Glutamatergic neuron (in vitro differentiated cells): ENCODE data around the gene TRIO. TPM values are rescaled to one million over a fixed set of nuclear protein-coding genes. Genes with fewer than 3 reads are reported as not detected.

Source experiments
- DNase-seq: peaks from one replicate; pipeline ENCODE4 v3.0.0; 2022
- H3K27ac Mint-ChIP-seq: one replicate; pipeline ENCODE4 v1.8.0; 2020; ENCODE audit warnings: mild to moderate bottlenecking, mixed read lengths, inconsistent platforms; ENCODE audit not compliant: unreplicated experiment
- H3K27me3 Mint-ChIP-seq: one replicate; pipeline ENCODE4 v1.8.0; 2020; ENCODE audit warnings: mild to moderate bottlenecking, moderate library complexity, mixed read lengths, inconsistent platforms; ENCODE audit not compliant: unreplicated experiment
- H3K36me3 Mint-ChIP-seq: one replicate; pipeline ENCODE4 v1.8.0; 2020; ENCODE audit warnings: mild to moderate bottlenecking, mixed read lengths, inconsistent platforms; ENCODE audit not compliant: unreplicated experiment
- H3K4me1 Mint-ChIP-seq: one replicate; pipeline ENCODE4 v1.8.0; 2020; ENCODE audit warnings: mild to moderate bottlenecking, low read depth, mixed read lengths, inconsistent platforms; ENCODE audit not compliant: unreplicated experiment
- H3K4me3 Mint-ChIP-seq: one replicate; pipeline ENCODE4 v1.8.0; 2020; ENCODE audit warnings: mild to moderate bottlenecking, mixed read lengths, inconsistent platforms; ENCODE audit not compliant: unreplicated experiment
- H3K9me3 Mint-ChIP-seq: one replicate; pipeline ENCODE4 v1.8.0; 2020; ENCODE audit warnings: mild to moderate bottlenecking, moderate library complexity, mixed read lengths, inconsistent platforms; ENCODE audit not compliant: unreplicated experiment
- total RNA-seq: library from RNA; stranded (reverse); fragmentation: NEBNext Ultra II Directional; extraction: Animal tissue kit (Norgen Biotek cat#: 25700); gene quantifications from one replicate; pipeline ENCODE4 v1.2.1, GENCODE V29; 2021; ENCODE audit not compliant: unreplicated experiment
- TF ChIP-seq, protein P1 (sequence below): fragments of 200-600 bp; sonication (generic); IDR thresholded peaks from one replicate; pipeline ENCODE4 v1.5.0; 2021; ENCODE audit not compliant: partially characterized antibody, unreplicated experiment

TRIO gene
- total RNA-seq, 1 donor from 2014 or later: 281 TPM

DNA sequence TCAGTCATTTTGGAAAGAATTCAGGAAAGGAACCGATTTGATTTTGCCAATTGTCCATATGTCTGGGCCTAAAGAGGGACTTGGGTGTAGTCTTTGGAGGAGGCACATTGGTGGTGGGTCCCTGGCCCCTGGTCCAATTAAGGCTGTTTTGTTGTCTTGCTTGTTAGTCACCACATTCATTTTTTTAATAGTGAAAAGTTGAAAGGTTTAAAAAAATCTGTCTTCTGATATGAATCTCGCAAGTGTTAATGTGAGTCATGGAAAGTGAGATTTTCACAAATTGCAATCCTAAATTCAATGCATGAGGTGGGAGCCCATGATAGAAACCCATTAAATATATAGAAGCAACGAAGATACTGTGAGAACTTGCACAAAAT lies 272.5 kb downstream of the TRIO start:
- Mint-ChIP-seq H3K27ac (peak overlapping the region; percentile 4), H3K4me3 (no peak overlapping the region), H3K9me3 (peaks cover 9% of the 10 kb centered on the region), H3K36me3 (no peaks in the 10 kb centered on the region), H3K4me1 (peaks cover 45% of the 10 kb centered on the region), H3K27me3 (peaks cover 8% of the 10 kb centered on the region)
- TF ChIP-seq, protein P1, sequence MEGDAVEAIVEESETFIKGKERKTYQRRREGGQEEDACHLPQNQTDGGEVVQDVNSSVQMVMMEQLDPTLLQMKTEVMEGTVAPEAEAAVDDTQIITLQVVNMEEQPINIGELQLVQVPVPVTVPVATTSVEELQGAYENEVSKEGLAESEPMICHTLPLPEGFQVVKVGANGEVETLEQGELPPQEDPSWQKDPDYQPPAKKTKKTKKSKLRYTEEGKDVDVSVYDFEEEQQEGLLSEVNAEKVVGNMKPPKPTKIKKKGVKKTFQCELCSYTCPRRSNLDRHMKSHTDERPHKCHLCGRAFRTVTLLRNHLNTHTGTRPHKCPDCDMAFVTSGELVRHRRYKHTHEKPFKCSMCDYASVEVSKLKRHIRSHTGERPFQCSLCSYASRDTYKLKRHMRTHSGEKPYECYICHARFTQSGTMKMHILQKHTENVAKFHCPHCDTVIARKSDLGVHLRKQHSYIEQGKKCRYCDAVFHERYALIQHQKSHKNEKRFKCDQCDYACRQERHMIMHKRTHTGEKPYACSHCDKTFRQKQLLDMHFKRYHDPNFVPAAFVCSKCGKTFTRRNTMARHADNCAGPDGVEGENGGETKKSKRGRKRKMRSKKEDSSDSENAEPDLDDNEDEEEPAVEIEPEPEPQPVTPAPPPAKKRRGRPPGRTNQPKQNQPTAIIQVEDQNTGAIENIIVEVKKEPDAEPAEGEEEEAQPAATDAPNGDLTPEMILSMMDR: no peak
- DNase-seq: no peak

DNA sequence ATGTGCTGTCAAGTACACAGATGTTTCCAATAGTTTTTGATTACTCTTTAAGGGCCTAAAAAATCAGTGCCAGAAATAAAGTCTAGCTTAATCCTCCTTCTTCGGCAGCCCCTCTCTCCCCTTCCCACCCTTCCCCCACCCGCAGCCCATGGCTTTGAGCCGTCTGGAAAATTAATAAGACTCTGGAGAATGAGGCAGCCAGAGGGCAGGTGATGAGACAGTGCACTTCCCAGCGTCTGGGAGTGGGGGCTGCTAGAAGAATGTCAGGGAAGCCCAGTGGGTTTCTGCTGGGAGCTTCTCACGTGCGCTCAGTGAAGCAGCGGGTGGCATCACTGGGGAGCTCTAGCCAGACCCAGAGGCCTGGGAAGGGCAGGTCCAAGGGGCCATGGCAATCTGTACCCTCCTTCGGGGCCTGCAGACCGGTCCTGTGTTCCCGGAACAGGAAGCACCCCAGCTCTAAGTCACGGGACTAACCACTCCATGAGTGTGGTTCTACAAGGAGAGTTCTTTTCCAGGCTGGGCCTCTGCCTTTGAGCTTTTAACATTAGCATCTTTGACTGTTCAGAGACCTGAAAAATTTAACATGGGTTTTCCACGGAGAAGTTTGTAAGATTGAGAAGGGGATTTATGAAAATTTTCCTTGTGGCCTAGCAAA lies 273.6 kb downstream of the TRIO start:
- no peak overlapping the region for H3K4me3 Mint-ChIP-seq

DNA sequence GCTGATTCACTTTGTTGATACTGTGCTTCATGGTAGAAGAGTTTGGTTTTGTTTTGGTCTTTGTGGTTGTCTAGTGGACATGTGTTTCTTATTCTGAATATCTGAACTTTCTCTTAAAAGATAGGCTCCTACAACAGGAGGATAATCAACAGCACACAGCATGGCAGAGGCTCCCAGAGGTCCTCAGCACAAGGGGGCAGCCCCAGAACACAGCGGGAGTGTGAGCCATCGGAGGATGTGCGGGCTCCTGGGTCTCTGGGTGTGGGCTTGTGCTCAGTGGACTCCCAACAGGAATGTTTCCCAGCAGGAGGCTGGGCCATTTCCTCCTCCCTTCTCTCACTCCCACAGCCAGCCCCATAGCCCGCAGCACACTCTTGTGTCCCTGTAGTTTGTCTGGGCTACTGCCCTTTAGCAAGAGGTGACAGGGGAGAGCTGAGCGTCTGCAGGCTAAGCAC lies 274.2 kb downstream of the TRIO start:
- DNase-seq: no peak
- no peaks in the 10 kb centered on the region for H3K36me3 Mint-ChIP-seq
- TF ChIP-seq, protein P1: no peak
- peak overlapping the region; percentile 74 for H3K27ac Mint-ChIP-seq
- peak overlapping the region; percentile 14 for H3K4me3 Mint-ChIP-seq
- peaks cover 47% of the 10 kb centered on the region for H3K4me1 Mint-ChIP-seq
- H3K9me3 Mint-ChIP-seq: peaks cover 9% of the 10 kb centered on the region
- H3K27me3 Mint-ChIP-seq: peaks cover 10% of the 10 kb centered on the region

More for the DNA sequence above, 273.6 kb downstream of the TRIO start:
- DNase-seq: no peak
- H3K4me1 Mint-ChIP-seq: peaks cover 44% of the 10 kb centered on the region
- H3K27ac Mint-ChIP-seq: peak overlapping the region; percentile 74
- peaks cover 9% of the 10 kb centered on the region for H3K9me3 Mint-ChIP-seq
- H3K27me3 Mint-ChIP-seq: peaks cover 8% of the 10 kb centered on the region
- TF ChIP-seq, protein P1: no peak
- no peaks in the 10 kb centered on the region for H3K36me3 Mint-ChIP-seq

DNA sequence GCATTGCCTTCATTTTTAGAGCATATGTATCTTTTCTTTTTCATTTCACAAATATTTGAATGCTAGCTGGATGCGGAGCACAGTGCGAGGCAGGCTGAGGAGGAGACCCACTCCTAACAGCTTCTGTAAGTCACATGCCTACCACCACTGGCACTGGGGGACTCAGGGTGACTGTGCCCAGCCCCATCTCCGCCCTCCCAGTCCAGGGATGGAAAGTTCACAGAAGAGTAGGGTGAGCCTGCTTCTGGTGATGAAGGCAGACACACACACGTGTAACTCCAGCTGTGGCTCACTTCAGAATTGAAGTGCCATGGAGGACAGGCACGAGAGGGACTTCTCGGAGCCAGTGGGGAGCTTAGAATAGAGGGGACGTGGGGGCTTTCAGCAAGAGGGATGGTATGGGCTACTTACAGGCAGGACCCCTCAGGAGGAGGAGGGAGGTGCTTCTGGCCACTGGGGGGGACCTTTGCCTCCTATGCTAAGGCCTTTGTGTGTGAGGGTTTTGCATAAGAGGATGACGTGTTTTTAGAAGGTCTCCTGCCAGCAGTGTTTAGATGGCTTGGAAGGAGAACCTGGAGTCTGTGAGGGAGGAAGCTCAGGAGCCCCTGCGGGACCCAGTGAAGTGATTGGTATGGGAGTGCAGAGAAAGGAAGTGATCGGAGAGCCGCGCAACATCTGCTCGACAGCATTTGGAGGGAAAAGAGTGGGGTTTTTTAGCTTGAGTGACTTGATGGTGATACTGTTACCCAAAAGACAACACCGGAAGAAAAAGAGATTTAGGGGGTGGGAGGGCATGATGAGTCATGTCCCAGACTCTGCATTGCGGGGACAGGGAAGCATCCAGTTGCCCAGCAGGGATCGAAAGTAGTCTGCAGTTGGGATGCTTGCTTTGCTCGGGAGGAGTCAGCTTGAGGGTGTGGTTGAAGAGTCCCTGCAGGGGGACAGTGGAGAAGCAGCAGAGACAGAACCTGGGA lies 274.9 kb downstream of the TRIO start:
- no peaks in the 10 kb centered on the region for H3K36me3 Mint-ChIP-seq
- H3K4me3 Mint-ChIP-seq: peak overlapping the region; percentile 60
- peaks cover 11% of the 10 kb centered on the region for H3K27me3 Mint-ChIP-seq
- peak overlapping the region; percentile 0 for H3K27ac Mint-ChIP-seq
- H3K4me1 Mint-ChIP-seq: peaks cover 49% of the 10 kb centered on the region
- peaks cover 9% of the 10 kb centered on the region for H3K9me3 Mint-ChIP-seq
- DNase-seq: no peak
- TF ChIP-seq, protein P1: no peak
